Transverse colon (tissue), 4 donors: ENCODE results near the gene KMT2C. TPM values are rescaled to one million over a fixed set of nuclear protein-coding genes. Genes with fewer than 3 reads are reported as not detected.
"Not testable (repeated sequence)": the region's sequence is repeated elsewhere in the genome, so short reads cannot be mapped to it uniquely, and the experiment has no call there.

Experiments
- DNase-seq: peaks from one replicate; pipeline ENCODE4 v3.0.0-alpha.2; 2019
- H3K27ac ChIP-seq, 4 donors: fragments of 200-600 bp; sonication (generic); 2 replicates each; pipeline ENCODE4 v1.5.1; 2016 to 2018; ENCODE audit warnings: inconsistent platforms in 4 of 4
- H3K27me3 ChIP-seq: fragments of 200-600 bp; sonication (generic); 2 replicates; pipeline ENCODE4 v1.5.1; 2017; ENCODE audit warnings: inconsistent platforms
- H3K36me3 ChIP-seq, 4 donors: fragments of 200-600 bp; sonication (generic); 2 replicates each; pipeline ENCODE4 v1.5.1; 2017 to 2019; ENCODE audit warnings: inconsistent platforms in 4 of 4
- H3K4me1 ChIP-seq, 4 donors: fragments of 200-600 bp; sonication (generic); 2 replicates each; pipeline ENCODE4 v1.5.1; 2017 to 2020; ENCODE audit warnings: inconsistent platforms in 4 of 4
- H3K4me3 ChIP-seq, 4 donors: fragments of 200-600 bp; sonication (generic); 1 replicate in 1 of 4; 2 replicates in 3 of 4; pipeline versions ENCODE4 v1.5.1 to v1.6.1; 2017 to 2019; ENCODE audit warnings: inconsistent platforms in 4 of 4
- H3K9me3 ChIP-seq, 2 donors: fragments of 200-600 bp; sonication (generic); 2 replicates each; pipeline ENCODE4 v1.5.1; 2017 to 2019; ENCODE audit warnings: inconsistent platforms in 2 of 2
- EP300 ChIP-seq: sonication (generic); formaldehyde crosslinking; IDR thresholded peaks from one replicate; pipeline ENCODE4 v1.6.1; 2017; ENCODE audit warnings: antibody characterized with exemption, low read depth
- POLR2A ChIP-seq: fragments of 450-650 bp; IDR thresholded peaks from one replicate; pipeline ENCODE4 v1.6.1; 2016; ENCODE audit warnings: antibody characterized with exemption, mild to moderate bottlenecking, moderate library complexity
- POLR2AphosphoS5 ChIP-seq, 3 donors: sonication (generic); formaldehyde crosslinking; IDR thresholded peaks; one replicate each; pipeline ENCODE4 v1.6.1; 2016; ENCODE audit warnings: antibody characterized with exemption in 3 of 3
- WGBS, 2 donors: methylation state at CpG; one replicate each; pipeline ENCODE4 v1.1.5; 2018; ENCODE audit warnings: low coverage in 1 of 2; 5-methylcytosine and 5-hydroxymethylcytosine counted together
- in situ Hi-C, 4 donors: fragments of 200-750 bp; cut with MboI; loops; one replicate each; pipeline versions ENCODE4 v1.15.0 to v1.15.1; 2017; ENCODE audit warnings: low sequenced_read_pairs in 3 of 4, low pct_ligation_motif_present in 1 of 4, low pct_unique_long_range_greater_than_20kb in 1 of 4
- intact Hi-C: fragments of 100-400 bp; cut with DNase I; formaldehyde crosslinking; loops from one replicate; pipeline ENCODE4 v1.15.1; 2023; ENCODE audit warnings: low total_unique reads
- total RNA-seq, 4 donors: library from RNA; depleted of rRNA; stranded (reverse); fragments of >200 nt; gene quantifications; one replicate each; pipeline ENCODE4 v1.1.0, GENCODE V29; 2016
- TF ChIP-seq, protein P1 (sequence below), 5 experiments: fragments of 200-600 bp in 3 of 5; fragments of 450-650 bp in 2 of 5; sonication (generic) in 3 of 5; IDR thresholded peaks; 1 replicate in 2 of 5; 2 replicates in 3 of 5; pipeline ENCODE4 v1.5.1; 2016 to 2017; ENCODE audit warnings: antibody characterized with exemption in 5 of 5, inconsistent platforms in 3 of 5, mild to moderate bottlenecking in 2 of 5, moderate library complexity in 1 of 5

Gene KMT2C
- total RNA-seq, 4 donors from 2014 or later = 72.6 to 99.5 (median 83.8) TPM

DNA sequence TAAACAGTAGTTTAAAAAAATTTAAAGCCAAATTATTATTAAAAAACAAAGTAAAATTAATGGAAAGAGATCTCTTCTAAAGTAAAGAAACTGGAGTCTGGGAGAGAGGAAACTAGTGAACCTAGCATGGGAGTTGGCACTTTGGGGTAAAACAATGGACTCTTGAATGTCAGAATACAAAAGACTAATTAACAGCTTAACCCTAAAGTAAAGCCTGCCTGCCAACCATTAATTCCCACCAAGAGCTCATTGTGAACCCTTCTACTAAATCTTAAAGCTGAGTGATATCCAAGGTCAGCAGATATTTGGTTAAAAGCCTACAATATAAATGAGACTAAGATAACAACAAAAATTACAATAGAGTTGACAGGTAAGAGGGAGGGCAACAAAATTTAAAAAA is 36.5 kb downstream of the KMT2C start:
- intact Hi-C loops = no loop called here
- DNase-seq = no peak
- H3K36me3 ChIP-seq = no peaks in the 10 kb centered on the region
- in situ Hi-C loops = no loop called here
- H3K9me3 ChIP-seq = no peaks in the 10 kb centered on the region
- no peak overlapping the region for H3K4me3 ChIP-seq
- TF ChIP-seq POLR2A (no peak), POLR2AphosphoS5 (IDR thresholded peaks at IDR 0.05) (no peak), EP300 (no peak)
- TF ChIP-seq, protein P1, sequence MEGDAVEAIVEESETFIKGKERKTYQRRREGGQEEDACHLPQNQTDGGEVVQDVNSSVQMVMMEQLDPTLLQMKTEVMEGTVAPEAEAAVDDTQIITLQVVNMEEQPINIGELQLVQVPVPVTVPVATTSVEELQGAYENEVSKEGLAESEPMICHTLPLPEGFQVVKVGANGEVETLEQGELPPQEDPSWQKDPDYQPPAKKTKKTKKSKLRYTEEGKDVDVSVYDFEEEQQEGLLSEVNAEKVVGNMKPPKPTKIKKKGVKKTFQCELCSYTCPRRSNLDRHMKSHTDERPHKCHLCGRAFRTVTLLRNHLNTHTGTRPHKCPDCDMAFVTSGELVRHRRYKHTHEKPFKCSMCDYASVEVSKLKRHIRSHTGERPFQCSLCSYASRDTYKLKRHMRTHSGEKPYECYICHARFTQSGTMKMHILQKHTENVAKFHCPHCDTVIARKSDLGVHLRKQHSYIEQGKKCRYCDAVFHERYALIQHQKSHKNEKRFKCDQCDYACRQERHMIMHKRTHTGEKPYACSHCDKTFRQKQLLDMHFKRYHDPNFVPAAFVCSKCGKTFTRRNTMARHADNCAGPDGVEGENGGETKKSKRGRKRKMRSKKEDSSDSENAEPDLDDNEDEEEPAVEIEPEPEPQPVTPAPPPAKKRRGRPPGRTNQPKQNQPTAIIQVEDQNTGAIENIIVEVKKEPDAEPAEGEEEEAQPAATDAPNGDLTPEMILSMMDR (IDR thresholded peaks at IDR 0.05) = no peak
- H3K4me1 ChIP-seq = peaks cover 0 to 9% (median 0%) of the 10 kb centered on the region in 4 donors
- no peak overlapping the region for H3K27ac ChIP-seq
- H3K27me3 ChIP-seq = no peaks in the 10 kb centered on the region

DNA sequence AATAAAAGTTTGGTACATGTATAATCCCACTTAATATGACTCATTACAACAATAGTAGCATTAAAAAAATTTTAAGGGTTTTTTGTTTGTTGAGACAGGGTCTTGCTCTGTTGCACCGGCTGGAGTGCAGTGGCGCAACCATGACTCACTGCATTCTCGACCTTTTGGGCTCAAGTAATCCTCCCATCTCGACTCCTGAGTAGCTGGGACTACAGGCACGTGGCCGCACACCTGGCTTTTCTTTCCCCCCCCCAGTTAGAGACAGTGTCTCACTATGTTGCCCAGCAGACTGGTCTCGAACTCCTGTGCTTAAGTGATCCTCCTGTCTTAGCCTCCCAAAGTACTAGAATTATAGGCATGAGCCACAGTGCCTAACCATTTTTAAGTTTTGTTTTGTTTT is 40.7 kb downstream of the KMT2C start:
- no peak overlapping the region for H3K4me3 ChIP-seq
- in situ Hi-C loops = no loop called here
- H3K4me1 ChIP-seq = peaks cover 0 to 20% (median 3%) of the 10 kb centered on the region in 4 donors
- TF ChIP-seq EP300 (no peak), POLR2AphosphoS5 (IDR thresholded peaks at IDR 0.05) (no peak), POLR2A (no peak)
- TF ChIP-seq, protein P1 (IDR thresholded peaks at IDR 0.05) = no peak
- H3K27ac ChIP-seq = no peak overlapping the region
- WGBS, 2 donors = 87 to 90% methylated on average over 7 of the region's 7 CpGs
- H3K36me3 ChIP-seq = no peaks in the 10 kb centered on the region
- no peak for DNase-seq
- no peaks in the 10 kb centered on the region for H3K9me3 ChIP-seq
- no peaks in the 10 kb centered on the region for H3K27me3 ChIP-seq
- intact Hi-C loops = no loop called here

DNA sequence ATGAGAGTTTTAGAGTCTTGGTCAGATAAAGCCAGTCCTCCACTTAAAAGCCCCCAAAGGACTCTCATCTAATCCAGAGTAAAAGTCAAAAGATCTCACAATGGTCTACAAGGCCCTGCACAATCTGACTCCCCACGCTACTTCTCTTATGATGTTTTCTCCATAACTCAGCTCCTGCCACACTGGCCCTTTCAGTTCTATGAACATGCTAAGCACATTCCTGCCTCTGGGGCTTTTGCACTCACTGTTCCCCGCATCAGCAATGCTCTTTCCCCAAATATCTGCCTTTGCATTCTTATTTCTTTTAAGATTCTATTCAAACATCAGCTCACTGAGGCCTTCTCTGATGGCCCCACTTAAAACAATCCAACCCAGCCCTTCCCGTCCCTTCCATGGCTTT is 41.6 kb downstream of the KMT2C start:
- in situ Hi-C loops, H3K27ac ChIP-seq, H3K9me3 ChIP-seq, intact Hi-C loops, H3K4me3 ChIP-seq, DNase-seq, H3K27me3 ChIP-seq, H3K36me3 ChIP-seq: not testable (repeated sequence)
- peaks cover 0 to 20% (median 3%) of the 10 kb centered on the region in 4 donors for H3K4me1 ChIP-seq
- 43 to 53% methylated on average over 2 to 3 of the region's 3 CpGs for WGBS, 2 donors
- TF ChIP-seq, protein P1 (IDR thresholded peaks at IDR 0.05) = peak in 4 of 5 experiments; percentile 35 to 42 (median 39)

DNA sequence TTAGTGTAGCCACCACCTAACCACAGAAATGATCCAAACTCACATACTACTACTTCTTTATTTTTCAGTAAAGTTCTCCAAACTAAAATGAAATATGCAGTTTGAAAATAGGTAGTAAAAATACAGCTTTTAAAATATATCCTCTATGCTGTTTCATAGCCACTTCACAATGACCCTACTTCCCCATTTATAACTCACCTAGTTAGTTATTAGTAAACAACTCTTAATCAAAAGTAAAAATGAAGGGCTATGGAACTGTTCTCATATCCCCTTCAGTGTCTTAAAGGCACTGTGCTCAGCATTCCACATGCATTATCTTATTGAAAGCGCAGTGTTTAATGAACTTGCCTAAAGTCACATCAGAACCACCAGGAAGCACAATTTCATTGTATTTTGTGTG is 43.5 kb downstream of the KMT2C start:
- peaks cover 0 to 15% (median 3%) of the 10 kb centered on the region in 4 donors for H3K4me1 ChIP-seq
- TF ChIP-seq POLR2A (no peak), EP300 (no peak), POLR2AphosphoS5 (IDR thresholded peaks at IDR 0.05) (no peak)
- TF ChIP-seq, protein P1 (IDR thresholded peaks at IDR 0.05) = no peak
- intact Hi-C loops (no loop called here), in situ Hi-C loops (no loop called here)
- no peak for DNase-seq
- no peaks in the 10 kb centered on the region for H3K27me3 ChIP-seq
- H3K27ac ChIP-seq = no peak overlapping the region
- no peaks in the 10 kb centered on the region for H3K36me3 ChIP-seq
- no peaks in the 10 kb centered on the region for H3K9me3 ChIP-seq
- H3K4me3 ChIP-seq = no peak overlapping the region
- 94 to 100% methylated on average over 1 of the region's 1 CpG for WGBS, 2 donors

DNA sequence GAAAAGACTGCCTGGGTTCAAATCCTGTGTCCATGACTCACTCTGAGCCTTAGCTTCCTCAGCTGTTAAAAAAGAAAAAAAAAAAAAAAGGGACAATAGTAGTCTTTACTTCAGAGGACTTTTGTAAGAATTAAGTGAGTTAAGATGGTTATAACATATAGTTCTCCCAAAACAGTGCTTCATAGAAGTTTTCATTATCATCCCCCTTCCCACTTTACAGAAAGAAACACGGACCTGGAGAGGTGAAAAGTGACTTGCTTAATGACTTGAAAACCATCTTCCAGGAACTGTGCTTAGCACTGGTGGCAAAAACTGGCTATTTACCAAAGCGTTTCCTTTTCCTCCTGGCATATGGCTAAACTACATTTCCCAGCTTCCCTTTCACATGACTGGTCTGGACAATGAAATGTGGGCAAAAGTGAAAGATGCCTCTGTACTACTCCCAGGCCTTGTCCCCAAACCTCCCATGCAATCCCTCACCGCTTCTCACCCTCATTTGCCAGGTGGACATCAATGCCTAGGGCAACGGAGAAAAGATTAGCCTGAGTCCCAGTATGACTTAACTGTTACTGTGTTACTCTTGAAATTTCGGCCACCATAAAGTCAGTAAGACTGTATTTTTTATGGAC is 49.6 kb downstream of the KMT2C start:
- H3K27ac ChIP-seq, H3K36me3 ChIP-seq, in situ Hi-C loops, intact Hi-C loops, H3K27me3 ChIP-seq, H3K9me3 ChIP-seq, DNase-seq, H3K4me3 ChIP-seq: not testable (repeated sequence)
- H3K4me1 ChIP-seq = peaks cover 0 to 42% (median 21%) of the 10 kb centered on the region in 4 donors
- 54 to 62% methylated on average over 4 to 5 of the region's 5 CpGs for WGBS, 2 donors

DNA sequence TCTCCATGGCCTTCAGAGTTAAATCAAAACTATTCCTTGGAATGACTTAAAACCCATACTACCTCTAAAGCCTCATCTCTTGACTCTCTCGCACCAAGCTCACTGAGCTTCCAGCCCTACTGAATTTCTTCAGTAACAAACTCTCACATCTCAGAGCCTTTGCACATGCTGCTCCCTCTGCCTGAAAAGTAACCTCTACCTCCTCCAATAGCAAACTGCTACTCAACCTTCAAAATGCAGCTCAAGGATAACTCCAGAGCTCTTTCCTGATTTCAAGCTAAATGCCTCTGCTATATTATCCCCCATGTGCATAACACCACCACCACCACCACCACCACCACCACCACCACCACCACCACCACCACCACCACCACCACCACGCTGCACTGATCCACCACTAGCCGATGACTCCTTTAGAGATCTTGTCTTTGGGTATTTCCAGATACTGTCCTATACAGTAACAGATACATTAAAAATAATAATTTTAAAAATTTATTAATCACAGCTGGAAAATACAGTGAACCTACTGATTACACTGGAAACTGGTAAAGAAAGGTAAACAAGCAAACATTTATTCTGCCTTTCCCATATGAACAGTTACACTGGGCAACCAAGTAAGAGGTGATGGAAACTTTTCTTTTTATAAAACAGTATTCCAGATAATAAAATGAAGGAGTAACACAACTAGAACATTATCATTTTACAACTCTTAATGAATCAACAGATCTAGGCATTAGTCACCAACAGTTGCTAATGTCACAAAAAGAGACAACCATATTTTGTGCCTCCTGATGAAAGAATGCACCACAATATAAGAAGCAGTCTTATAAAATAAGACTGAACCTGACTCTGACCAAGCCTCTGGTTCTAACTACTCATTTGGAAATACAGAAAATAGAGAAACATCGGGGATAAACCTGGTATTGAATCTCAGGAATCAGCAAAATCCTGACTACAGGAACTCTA is 51.3 kb downstream of the KMT2C start:
- peaks cover 0 to 45% (median 22%) of the 10 kb centered on the region in 4 donors for H3K4me1 ChIP-seq
- H3K27me3 ChIP-seq, H3K36me3 ChIP-seq, in situ Hi-C loops, H3K9me3 ChIP-seq, H3K27ac ChIP-seq, intact Hi-C loops, H3K4me3 ChIP-seq, DNase-seq: not testable (repeated sequence)
- WGBS, 2 donors = 54 to 62% methylated on average over 4 of the region's 4 CpGs
